GM13976 (cell line): ENCODE results near the gene PTPN21.

ENCODE experiments used
- DNase-seq: peaks from one replicate; pipeline ENCODE4 v3.0.0; 2012; ENCODE audit warnings: low spot score
- CTCF ChIP-seq: IDR thresholded peaks from 2 replicates; pipeline ENCODE4 v1.5.1; 2012; ENCODE audit warnings: borderline replicate concordance, mild to moderate bottlenecking; ENCODE audit not compliant: insufficient read depth; ENCODE audit errors: extremely low read depth, missing control alignments, control extremely low read depth
- in situ Hi-C: fragments of 300-500 bp; cut with MboI; formaldehyde crosslinking; loops from one replicate; pipeline ENCODE4 v1.12.0; 2022; ENCODE audit warnings: low sequenced_read_pairs, mixed read lengths, inconsistent platforms; ENCODE audit not compliant: unreplicated experiment

Gene PTPN21

GRCh38 chr14:88554457-88555286 is at the start of gene PTPN21:
Gene PTPN21, minus strand, starts transcription at chr14:88555007. Its CDS starts 4,590 bp downstream, at chr14:88550417.
- peak; percentile 62 for DNase-seq
- TF ChIP-seq CTCF = no peak
- in situ Hi-C loops = no loop called here

DNA sequence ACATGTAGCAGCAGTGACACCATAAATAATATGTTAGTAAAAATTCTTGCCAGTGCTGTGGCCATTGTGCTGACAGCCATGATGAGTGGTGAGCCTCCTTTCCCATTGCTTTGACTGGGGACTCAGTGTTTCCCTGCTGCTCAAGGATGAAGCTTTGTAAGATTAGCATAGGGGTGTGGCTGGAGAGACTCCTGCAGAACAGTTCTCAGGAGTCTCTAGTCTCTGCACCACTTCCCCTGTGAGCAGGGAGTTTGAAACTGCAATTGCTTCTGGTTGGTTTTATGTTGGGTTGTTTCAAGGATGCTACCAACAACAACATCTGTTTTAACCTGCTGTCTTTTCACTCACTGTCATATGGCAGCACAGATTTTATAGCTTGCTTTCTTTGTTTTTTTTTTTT is 49.4 kb upstream of the PTPN21 start:
- no peak for TF ChIP-seq CTCF
- no peak for DNase-seq
- in situ Hi-C loops = no loop called here

DNA sequence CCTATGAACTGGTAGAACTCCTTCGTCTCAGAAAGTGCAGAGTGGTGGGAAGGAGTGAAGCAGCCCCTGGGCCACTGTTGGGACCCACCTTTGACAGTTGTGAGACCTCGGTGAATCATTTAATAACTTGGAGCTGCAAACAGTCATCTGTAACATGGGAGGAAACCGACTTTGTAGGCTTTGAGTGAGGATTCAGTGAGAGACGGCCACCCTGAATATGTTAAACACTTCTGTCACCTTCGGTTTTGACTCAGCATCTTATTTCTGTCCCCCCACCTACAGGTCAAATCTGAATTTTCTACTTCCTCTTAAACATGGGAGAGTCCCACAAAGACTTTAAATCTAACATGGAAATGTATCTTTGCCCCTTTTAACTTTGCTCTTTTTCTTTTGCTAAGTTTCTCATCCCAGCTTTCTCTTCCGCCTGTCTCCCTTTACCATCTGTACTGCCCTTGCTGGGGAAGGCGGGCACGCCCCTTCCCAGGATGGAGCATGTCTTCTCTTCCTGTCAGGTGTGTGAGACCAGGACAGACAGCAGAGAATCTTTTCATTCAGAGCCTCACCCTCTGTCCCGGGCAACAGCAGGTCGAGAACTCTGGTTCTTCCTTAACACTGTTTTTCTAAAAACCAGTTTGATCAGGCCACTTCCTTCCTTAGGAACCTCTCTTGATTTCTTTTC is 45.1 kb upstream of the PTPN21 start:
- in situ Hi-C loops = no loop called here
- peak; percentile 62 for DNase-seq
- no peak for TF ChIP-seq CTCF

GRCh38 chr14:88599326-88599725 is 44.5 kb upstream of the PTPN21 start:
- no peak for TF ChIP-seq CTCF
- in situ Hi-C loops = no loop called here
- peak; percentile 26 for DNase-seq

GRCh38 chr14:88598097-88598675 is 43.4 kb upstream of the PTPN21 start:
- in situ Hi-C loops = no loop called here
- no peak for TF ChIP-seq CTCF
- DNase-seq = no peak

DNA sequence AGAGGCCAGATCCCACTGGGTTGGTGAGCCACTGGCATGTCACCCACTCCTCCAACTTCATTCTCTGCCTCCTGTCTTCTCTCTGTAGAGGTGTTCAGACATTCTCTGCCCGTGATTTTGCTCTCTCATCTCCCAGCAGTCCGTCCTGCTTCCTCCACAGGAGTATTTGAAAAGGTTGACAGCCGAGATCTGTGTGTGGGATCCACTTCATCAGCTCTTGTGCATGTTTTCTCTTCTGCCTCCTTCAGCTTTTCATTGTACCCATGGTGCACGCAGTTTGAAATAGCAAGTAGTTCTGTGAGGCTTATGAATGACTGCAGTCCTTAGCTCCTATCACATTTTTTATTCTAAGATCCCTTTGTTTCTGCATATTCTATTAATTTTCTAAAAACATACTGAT is 42.8 kb upstream of the PTPN21 start:
- no peak for DNase-seq
- in situ Hi-C loops = no loop called here
- no peak for TF ChIP-seq CTCF
